HG03196 (cell line): ENCODE data around the gene CARS1.

Source experiments
- ATAC-seq: cut with Tn5 transposase; IDR thresholded peaks from one replicate; pipeline ENCODE4 v1.9.1; 2021; ENCODE audit not compliant: unreplicated experiment

The CARS1 gene

GRCh38 chr11:3010521-3011275 is 46.5 kb downstream of the CARS1 start:
- ATAC-seq, result no peak

- ATAC-seq, result no peak
Observed at GRCh38 chr11:3010004-3010403, 47.2 kb downstream of the CARS1 start.

- ATAC-seq, result no peak
Observed at GRCh38 chr11:3009481-3009880, 47.7 kb downstream of the CARS1 start.

- no peak for ATAC-seq
Observed at GRCh38 chr11:3008746-3009336, 48.4 kb downstream of the CARS1 start.

GRCh38 chr11:3007404-3008010 is 49.7 kb downstream of the CARS1 start:
- ATAC-seq, result no peak

- no peak for ATAC-seq
Observed at GRCh38 chr11:3006505-3007260, 50.5 kb downstream of the CARS1 start.

GRCh38 chr11:3004481-3004880 is 52.7 kb downstream of the CARS1 start:
- no peak for ATAC-seq

GRCh38 chr11:3003396-3004231 is 53.6 kb downstream of the CARS1 start:
- no peak for ATAC-seq

GRCh38 chr11:3002871-3003270 is 54.4 kb downstream of the CARS1 start:
- no peak for ATAC-seq

- no peak for ATAC-seq
Observed at GRCh38 chr11:3002351-3002861, 54.8 kb downstream of the CARS1 start.

GRCh38 chr11:3001496-3001895 is 55.7 kb downstream of the CARS1 start:
- ATAC-seq, result no peak

GRCh38 chr11:3000032-3000961 is 56.9 kb downstream of the CARS1 start:
- ATAC-seq, result no peak

GRCh38 chr11:2999464-2999998 is 57.7 kb downstream of the CARS1 start:
- ATAC-seq, result no peak

GRCh38 chr11:2998073-2998850 is 59.0 kb downstream of the CARS1 start:
- no peak for ATAC-seq

- ATAC-seq, result no peak
Observed at GRCh38 chr11:2997406-2997805, 59.8 kb downstream of the CARS1 start.

- no peak for ATAC-seq
Observed at GRCh38 chr11:2996976-2997375, 60.2 kb downstream of the CARS1 start.

GRCh38 chr11:2995893-2996554 is 61.2 kb downstream of the CARS1 start:
- ATAC-seq, result no peak

GRCh38 chr11:2995031-2995561 is 62.1 kb downstream of the CARS1 start:
- no peak for ATAC-seq
